Measurements from ENCODE around the gene ERICH6B.

GRCh38 chr13:45630791-45631190 is 15.3 kb upstream of the ERICH6B start:
- TF ChIP-seq EZH2 (IDR thresholded peaks at IDR 0.05), result no peak
- no peak for TF ChIP-seq POLR2AphosphoS5 (IDR thresholded peaks at IDR 0.05; ENCODE audit: borderline replicate concordance, low read depth, low read length)
- no peak for TF ChIP-seq FOXP2 (optimal IDR thresholded peaks at IDR 0.05; ENCODE audit: control extremely low read depth, extremely low read length, insufficient read depth)
